ENCODE measurements around the gene AFAP1.

Gene AFAP1

DNA sequence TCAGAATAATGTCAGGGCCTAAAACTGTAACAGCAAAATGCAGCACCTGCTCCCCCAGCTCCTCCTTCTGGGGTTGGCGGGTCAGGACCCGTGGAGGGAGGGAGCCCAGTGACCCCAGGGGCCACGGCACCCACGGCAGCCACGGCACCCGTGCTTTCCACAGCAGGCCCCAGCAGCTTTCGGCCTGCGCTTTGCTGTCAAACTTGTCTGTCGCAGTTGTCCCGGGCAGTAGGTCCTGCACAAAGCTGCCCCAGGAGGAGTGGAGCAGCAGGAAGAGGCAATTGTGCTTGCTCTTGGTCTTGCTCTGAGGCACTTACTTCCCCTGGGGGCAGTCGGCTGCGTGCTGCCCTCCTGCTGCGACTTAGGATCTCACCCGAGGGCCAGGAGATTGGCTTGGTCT lies 183.6 kb downstream of the AFAP1 start:
- no peak for FAIRE-seq
- TF ChIP-seq TAF1 (IDR thresholded peaks at IDR 0.05; ENCODE audit: borderline replicate concordance, low read depth, low read length) (no peak), POLR2AphosphoS5 (IDR thresholded peaks at IDR 0.05; ENCODE audit: low read depth, low read length) (no peak), POLR2A (IDR thresholded peaks at IDR 0.05; ENCODE audit: low read depth, low read length) (no peak)
- DNase-seq (ENCODE audit: insufficient read length): no peak

DNA sequence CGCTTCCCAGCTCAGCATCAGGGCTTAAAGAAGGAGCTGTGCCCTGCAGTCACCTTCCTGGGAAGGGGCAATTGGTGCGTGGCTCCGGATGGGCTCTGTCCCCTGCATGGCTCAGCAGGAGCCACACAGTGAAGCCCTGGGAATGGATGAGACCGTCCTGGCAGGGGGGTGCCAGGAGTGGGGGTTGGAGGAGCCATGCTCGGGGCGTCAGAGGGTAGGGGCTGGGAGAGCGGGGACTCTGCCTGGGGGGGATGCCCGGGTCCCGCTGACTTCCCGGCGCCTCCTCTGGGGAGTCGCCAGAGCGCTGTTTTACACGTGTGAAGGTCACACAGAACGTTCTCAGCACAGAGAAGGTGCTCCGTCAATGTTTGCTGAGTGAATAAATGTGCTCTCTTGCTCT lies 184.1 kb downstream of the AFAP1 start:
- no peak for FAIRE-seq
- no peak for DNase-seq (ENCODE audit: insufficient read length)
- TF ChIP-seq POLR2A (IDR thresholded peaks at IDR 0.05; ENCODE audit: low read depth, low read length): no peak
- TF ChIP-seq POLR2AphosphoS5 (IDR thresholded peaks at IDR 0.05; ENCODE audit: low read depth, low read length): no peak
- no peak for TF ChIP-seq TAF1 (IDR thresholded peaks at IDR 0.05; ENCODE audit: borderline replicate concordance, low read depth, low read length)

DNA sequence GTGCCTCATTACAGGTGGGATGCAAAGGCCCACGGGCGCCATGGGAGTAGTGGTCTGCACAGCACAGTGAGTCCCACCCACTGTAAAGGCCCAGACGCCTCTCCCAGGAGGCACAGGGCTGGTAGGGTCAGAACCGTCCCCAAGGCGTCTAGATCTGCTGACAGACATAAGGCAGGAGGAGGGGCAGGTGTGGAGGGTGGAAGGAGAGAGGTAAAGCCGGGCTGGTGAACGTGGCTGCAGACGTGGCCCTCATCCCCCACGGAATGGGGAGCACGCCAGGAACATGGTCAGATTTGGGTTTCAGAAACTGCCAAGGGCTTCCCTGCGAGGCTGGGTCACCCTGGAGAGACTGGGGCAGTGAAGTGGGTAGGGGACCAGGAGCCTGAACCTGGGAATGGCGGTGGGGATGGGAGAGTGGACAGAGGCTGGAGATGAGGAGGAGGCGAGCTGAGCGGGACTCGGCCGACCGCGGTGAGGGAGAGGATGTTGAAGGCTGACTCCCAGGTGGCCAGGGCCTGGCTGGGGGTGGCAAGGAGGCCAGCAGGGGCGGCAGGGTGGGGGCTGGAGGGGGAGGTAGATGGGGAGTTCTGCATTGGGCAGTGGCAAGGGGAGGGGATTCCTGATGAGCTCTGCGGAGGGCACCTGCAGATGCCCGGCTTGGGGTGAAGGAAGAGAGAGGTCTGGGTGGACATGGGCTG lies 184.9 kb downstream of the AFAP1 start:
- DNase-seq (ENCODE audit: insufficient read length) (no peak), FAIRE-seq (no peak)
- TF ChIP-seq POLR2AphosphoS5 (IDR thresholded peaks at IDR 0.05; ENCODE audit: low read depth, low read length): no peak

DNA sequence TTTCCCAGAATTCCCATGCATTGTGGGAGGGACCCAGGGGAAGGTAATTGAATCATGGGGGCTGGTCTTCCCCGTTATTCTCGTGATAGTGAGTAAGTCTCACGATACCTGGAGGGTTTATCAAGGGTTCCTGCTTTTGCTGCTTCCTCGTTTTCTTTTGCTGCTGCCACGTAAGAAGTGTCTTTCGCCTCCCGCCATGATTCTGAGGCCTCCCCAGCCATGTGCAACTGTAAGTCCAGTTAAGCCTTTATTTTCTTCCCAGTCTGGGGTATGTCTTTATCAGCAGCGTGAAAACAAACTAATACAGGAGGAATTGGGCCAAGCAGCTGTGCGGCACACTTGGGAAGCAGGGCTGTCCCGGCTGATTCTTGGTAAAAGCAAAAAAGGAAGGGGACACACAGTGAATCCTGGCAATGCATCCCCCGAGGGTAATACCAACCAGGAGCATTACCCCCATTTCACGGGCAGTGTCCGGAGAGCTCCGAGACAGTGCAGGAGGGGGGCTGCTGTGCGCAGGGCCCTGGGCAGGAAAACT lies 185.7 kb downstream of the AFAP1 start:
- DNase-seq (ENCODE audit: insufficient read length) (no peak), FAIRE-seq (no peak)
- TF ChIP-seq POLR2AphosphoS5 (IDR thresholded peaks at IDR 0.05; ENCODE audit: low read depth, low read length): no peak
- no peak for TF ChIP-seq POLR2A (IDR thresholded peaks at IDR 0.05; ENCODE audit: low read depth, low read length)
- no peak for TF ChIP-seq TAF1 (IDR thresholded peaks at IDR 0.05; ENCODE audit: borderline replicate concordance, low read depth, low read length)

- FAIRE-seq (no peak), DNase-seq (ENCODE audit: insufficient read length) (no peak)
- no peak for TF ChIP-seq TAF1 (IDR thresholded peaks at IDR 0.05; ENCODE audit: borderline replicate concordance, low read depth, low read length)
- no peak for TF ChIP-seq POLR2A (IDR thresholded peaks at IDR 0.05; ENCODE audit: low read depth, low read length)
- no peak for TF ChIP-seq POLR2AphosphoS5 (IDR thresholded peaks at IDR 0.05; ENCODE audit: low read depth, low read length)
These were observed 186.4 kb downstream of the AFAP1 start for GRCh38 chr4:7753271-7753670.

- TF ChIP-seq TAF1 (IDR thresholded peaks at IDR 0.05; ENCODE audit: borderline replicate concordance, low read depth, low read length) (no peak), POLR2AphosphoS5 (IDR thresholded peaks at IDR 0.05; ENCODE audit: low read depth, low read length) (no peak), POLR2A (IDR thresholded peaks at IDR 0.05; ENCODE audit: low read depth, low read length) (no peak)
- DNase-seq (ENCODE audit: insufficient read length) (no peak), FAIRE-seq (no peak)
These were observed 187.0 kb downstream of the AFAP1 start for GRCh38 chr4:7752649-7753048.

DNA sequence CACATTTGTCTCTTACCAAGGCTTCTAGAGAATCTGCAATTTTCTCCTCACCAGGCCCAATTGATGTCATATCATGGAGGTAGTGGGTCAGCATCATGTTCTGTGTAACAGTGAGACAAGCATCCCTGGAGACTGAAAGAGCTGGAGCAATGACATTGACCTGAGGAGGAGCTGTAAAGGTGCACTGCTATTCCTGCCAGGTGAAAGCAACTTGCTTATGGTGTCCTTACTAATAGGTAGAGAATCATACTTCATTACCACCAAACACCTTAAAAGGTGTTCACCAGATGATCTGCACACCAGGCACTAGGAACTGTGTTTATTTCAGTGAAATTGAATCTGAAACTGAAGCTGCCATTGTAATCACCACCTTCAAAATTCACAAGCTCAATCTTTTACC lies 188.7 kb downstream of the AFAP1 start:
- no peak for DNase-seq (ENCODE audit: insufficient read length)
- no peak for FAIRE-seq
- TF ChIP-seq TAF1 (IDR thresholded peaks at IDR 0.05; ENCODE audit: borderline replicate concordance, low read depth, low read length) (no peak), POLR2A (IDR thresholded peaks at IDR 0.05; ENCODE audit: low read depth, low read length) (no peak), POLR2AphosphoS5 (IDR thresholded peaks at IDR 0.05; ENCODE audit: low read depth, low read length) (no peak)

GRCh38 chr4:7750523-7750922 lies 189.1 kb downstream of the AFAP1 start:
- DNase-seq (ENCODE audit: insufficient read length) (no peak), FAIRE-seq (no peak)
- no peak for TF ChIP-seq TAF1 (IDR thresholded peaks at IDR 0.05; ENCODE audit: borderline replicate concordance, low read depth, low read length)
- TF ChIP-seq POLR2A (IDR thresholded peaks at IDR 0.05; ENCODE audit: low read depth, low read length): no peak
- no peak for TF ChIP-seq POLR2AphosphoS5 (IDR thresholded peaks at IDR 0.05; ENCODE audit: low read depth, low read length)

DNA sequence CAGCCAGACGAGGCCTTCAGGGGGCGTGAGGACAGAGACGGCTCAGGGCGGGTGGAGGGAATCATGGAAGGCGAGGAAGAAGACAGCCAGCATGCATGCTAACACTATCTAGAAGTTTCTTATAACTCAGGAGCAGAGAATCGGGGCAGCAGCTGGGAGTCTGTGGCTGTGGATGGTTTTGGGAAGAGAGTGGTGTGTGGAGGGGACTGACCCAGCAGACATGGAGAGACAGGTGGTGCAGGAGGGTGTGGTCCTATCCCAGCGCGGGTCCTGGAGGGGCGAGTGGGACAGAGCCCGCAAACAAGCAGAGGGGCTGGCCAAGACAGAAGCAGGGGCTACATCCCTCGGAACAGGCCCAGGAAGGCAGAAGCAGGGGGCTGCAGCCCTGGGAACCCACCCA lies 192.1 kb downstream of the AFAP1 start:
- no peak for DNase-seq (ENCODE audit: insufficient read length)
- no peak for FAIRE-seq
- TF ChIP-seq TAF1 (IDR thresholded peaks at IDR 0.05; ENCODE audit: borderline replicate concordance, low read depth, low read length) (no peak), POLR2AphosphoS5 (IDR thresholded peaks at IDR 0.05; ENCODE audit: low read depth, low read length) (no peak), POLR2A (IDR thresholded peaks at IDR 0.05; ENCODE audit: low read depth, low read length) (no peak)

DNA sequence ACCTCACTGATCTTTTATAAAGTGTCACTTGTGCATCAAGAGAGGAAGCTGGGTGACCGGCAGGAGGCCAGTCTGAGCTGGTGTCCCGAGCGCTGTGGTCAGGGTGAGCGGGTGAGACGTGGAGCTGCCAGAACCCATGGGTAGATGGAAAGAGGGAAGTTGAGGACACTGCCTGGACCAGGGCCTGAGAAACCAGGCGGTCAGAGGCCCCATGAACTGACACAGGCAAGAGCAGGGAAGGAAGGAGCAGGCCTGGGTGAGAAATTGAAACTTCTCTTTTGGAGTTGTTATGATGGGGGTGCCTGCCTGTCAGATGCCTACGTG lies 192.6 kb downstream of the AFAP1 start:
- no peak for DNase-seq (ENCODE audit: insufficient read length)
- no peak for FAIRE-seq
- no peak for TF ChIP-seq TAF1 (IDR thresholded peaks at IDR 0.05; ENCODE audit: borderline replicate concordance, low read depth, low read length)
- no peak for TF ChIP-seq POLR2AphosphoS5 (IDR thresholded peaks at IDR 0.05; ENCODE audit: low read depth, low read length)
- no peak for TF ChIP-seq POLR2A (IDR thresholded peaks at IDR 0.05; ENCODE audit: low read depth, low read length)

DNA sequence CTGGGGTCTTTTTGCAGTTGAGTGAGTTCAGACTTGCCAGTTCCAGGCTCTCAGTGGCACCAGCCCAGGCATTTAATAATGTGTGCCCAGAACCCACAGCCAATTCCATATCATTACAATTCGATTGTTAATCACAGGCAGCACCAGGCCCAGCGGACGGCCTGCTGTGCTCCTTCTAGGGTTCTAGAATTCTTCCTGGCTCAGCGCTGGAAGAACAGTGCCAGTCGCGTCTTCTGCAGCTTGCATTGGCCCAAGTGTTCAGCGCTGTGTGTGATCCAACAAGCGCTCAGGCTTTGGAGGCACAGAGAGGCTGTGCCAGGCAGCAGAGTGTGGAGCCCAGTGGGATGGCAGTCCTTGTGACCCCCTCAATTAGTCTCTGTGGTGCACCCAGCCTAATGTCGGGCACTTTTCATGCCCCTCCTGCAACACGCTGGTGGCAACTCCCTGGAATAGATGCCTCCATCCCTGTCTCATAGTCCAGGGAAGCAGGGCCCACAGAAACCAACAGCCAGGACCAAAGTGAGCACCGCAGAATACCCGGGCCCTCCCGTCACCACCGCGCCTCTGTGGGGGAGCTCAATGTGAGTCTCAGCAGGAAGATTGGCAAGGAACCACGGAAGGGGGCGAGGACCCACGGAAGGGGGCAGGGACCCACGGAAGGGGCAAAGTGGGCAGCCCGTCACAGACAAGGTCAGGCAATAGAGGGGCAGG lies 193.2 kb downstream of the AFAP1 start:
- no peak for FAIRE-seq
- no peak for TF ChIP-seq POLR2AphosphoS5 (IDR thresholded peaks at IDR 0.05; ENCODE audit: low read depth, low read length)
- no peak for TF ChIP-seq POLR2A (IDR thresholded peaks at IDR 0.05; ENCODE audit: low read depth, low read length)
- TF ChIP-seq TAF1 (IDR thresholded peaks at IDR 0.05; ENCODE audit: borderline replicate concordance, low read depth, low read length): no peak
- DNase-seq (ENCODE audit: insufficient read length): no peak

- no peak for DNase-seq (ENCODE audit: insufficient read length)
- no peak for FAIRE-seq
- TF ChIP-seq TAF1 (IDR thresholded peaks at IDR 0.05; ENCODE audit: borderline replicate concordance, low read depth, low read length) (no peak), POLR2AphosphoS5 (IDR thresholded peaks at IDR 0.05; ENCODE audit: low read depth, low read length) (no peak), POLR2A (IDR thresholded peaks at IDR 0.05; ENCODE audit: low read depth, low read length) (no peak)
These were observed 194.3 kb downstream of the AFAP1 start for GRCh38 chr4:7745301-7745885.
